Measurements from ENCODE around the gene ATP8A2. TPM values are rescaled to one million over a fixed set of nuclear protein-coding genes. Genes with fewer than 3 reads are reported as not detected.

The ATP8A2 gene
- total RNA-seq, 4 donors from 2014 or later, result 0.20 to 1.1 (median 0.59) TPM

GRCh38 chr13:25421612-25422011, 49.8 kb downstream of the ATP8A2 start:
- TF ChIP-seq POLR2A (IDR thresholded peaks at IDR 0.05) (no peak), EP300 (IDR thresholded peaks at IDR 0.05; ENCODE audit: low read depth) (no peak), POLR2AphosphoS5 (IDR thresholded peaks at IDR 0.05) (no peak), CTCF (IDR thresholded peaks at IDR 0.05) (no peak)
- no peaks in the 10 kb centered on the region for H3K4me1 ChIP-seq
- H3K4me3 ChIP-seq, result no peak overlapping the region
- no peaks in the 10 kb centered on the region for H3K36me3 ChIP-seq
- in situ Hi-C loops (cut with MboI; ENCODE audit: low pct_ligation_motif_present in 1 of 4, low pct_unique_long_range_greater_than_20kb in 1 of 4, low sequenced_read_pairs in 3 of 4) (no loop called here), intact Hi-C loops (cut with DNase I; ENCODE audit: low total_unique reads) (no loop called here)
- no peak overlapping the region for H3K27ac ChIP-seq
- DNase-seq, result no peak
- WGBS, 2 donors (ENCODE audit: low coverage in 1 of 2), result 49 to 59% methylated on average over 6 of the region's 6 CpGs
- H3K27me3 ChIP-seq, result no peaks in the 10 kb centered on the region
- H3K9me3 ChIP-seq, result no peaks in the 10 kb centered on the region

DNA sequence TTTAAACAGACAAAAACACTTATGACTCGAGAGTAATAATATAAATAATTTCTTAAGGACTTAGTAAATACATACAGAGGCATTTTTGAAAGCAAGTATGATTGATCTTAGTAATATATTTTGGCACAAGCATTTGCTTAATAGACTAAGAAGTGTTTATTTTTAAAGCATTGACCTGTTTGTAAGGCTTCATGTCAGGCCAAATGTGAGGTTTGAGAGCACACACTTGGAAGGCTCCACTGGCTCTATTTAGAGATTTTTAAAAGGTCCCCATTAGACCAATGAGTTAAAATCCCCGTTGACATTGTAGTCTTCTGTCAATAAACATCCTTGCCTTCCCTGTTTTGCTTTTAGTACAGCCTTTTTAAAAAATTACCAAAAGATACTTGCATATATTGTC, 50.4 kb downstream of the ATP8A2 start:
- no peaks in the 10 kb centered on the region for H3K4me1 ChIP-seq
- intact Hi-C loops (cut with DNase I; ENCODE audit: low total_unique reads), result no loop called here

DNA sequence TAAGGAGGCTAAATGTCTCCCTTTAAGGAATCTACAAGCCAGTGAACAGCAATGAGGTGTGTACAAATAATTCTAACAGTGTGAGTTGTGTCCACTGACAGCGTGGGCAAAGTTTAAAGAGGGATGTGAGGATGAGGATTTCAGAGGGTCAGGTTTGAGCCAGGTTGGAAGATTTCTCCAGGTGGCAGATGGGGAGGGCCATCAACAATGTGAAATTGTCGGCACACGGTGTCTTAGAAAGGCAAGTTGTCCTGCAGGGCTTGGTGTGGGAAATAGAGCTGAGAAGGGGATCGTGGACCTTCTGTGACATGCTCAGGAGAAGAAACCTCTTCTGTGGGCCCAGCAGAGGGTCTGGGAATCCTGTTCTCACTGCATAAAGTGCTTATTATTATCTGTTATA, 52.1 kb downstream of the ATP8A2 start:
- Histone ChIP-seq H3K27ac (no peak overlapping the region), H3K27me3 (no peaks in the 10 kb centered on the region), H3K36me3 (no peaks in the 10 kb centered on the region), H3K4me1 (no peaks in the 10 kb centered on the region), H3K4me3 (no peak overlapping the region), H3K9me3 (no peaks in the 10 kb centered on the region)
- in situ Hi-C loops (cut with MboI; ENCODE audit: low pct_ligation_motif_present in 1 of 4, low pct_unique_long_range_greater_than_20kb in 1 of 4, low sequenced_read_pairs in 3 of 4) (no loop called here), intact Hi-C loops (cut with DNase I; ENCODE audit: low total_unique reads) (no loop called here)
- no peak for DNase-seq
- WGBS, 2 donors (ENCODE audit: low coverage in 1 of 2), result 88% methylated on average over 4 of the region's 4 CpGs; no CpG with 5 or more reads in 1 of the 2 donors
- TF ChIP-seq EP300 (IDR thresholded peaks at IDR 0.05; ENCODE audit: low read depth), result no peak
- no peak for TF ChIP-seq POLR2A (IDR thresholded peaks at IDR 0.05)
- no peak for TF ChIP-seq CTCF (IDR thresholded peaks at IDR 0.05)

More for the DNA sequence above, 50.4 kb downstream of the ATP8A2 start:
- Histone ChIP-seq H3K27me3 (no peaks in the 10 kb centered on the region), H3K9me3 (no peaks in the 10 kb centered on the region), H3K4me3 (no peak overlapping the region), H3K27ac (no peak overlapping the region), H3K36me3 (no peaks in the 10 kb centered on the region)
- DNase-seq, result no peak
- 31 to 40% methylated on average over 1 to 2 of the region's 2 CpGs for WGBS, 2 donors (ENCODE audit: low coverage in 1 of 2)
- in situ Hi-C loops (cut with MboI; ENCODE audit: low pct_ligation_motif_present in 1 of 4, low pct_unique_long_range_greater_than_20kb in 1 of 4, low sequenced_read_pairs in 3 of 4), result no loop called here
- TF ChIP-seq EP300 (IDR thresholded peaks at IDR 0.05; ENCODE audit: low read depth), result no peak
- no peak for TF ChIP-seq POLR2A (IDR thresholded peaks at IDR 0.05)
- TF ChIP-seq POLR2AphosphoS5 (IDR thresholded peaks at IDR 0.05), result no peak

DNA sequence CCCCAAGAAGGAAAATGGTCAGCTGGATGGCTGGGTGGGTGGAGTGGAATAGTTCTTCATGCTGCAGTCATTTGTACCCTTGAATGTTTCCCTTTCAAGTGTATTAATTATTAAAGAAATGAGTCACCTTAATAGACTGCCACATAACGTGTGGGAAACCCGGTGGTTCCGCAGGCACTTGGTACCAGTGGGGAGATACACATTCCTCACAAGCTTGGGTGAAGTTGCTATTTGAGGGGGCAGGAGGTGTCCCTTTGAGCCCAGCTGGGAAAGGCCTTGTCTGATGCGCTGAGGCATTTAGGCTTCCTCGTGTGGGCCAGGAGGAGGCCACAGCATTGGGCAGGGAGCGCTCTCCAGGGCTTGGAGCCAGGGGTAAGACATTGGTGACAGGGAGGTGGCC, 57.7 kb downstream of the ATP8A2 start:
- DNase-seq, result no peak
- H3K9me3 ChIP-seq, result no peaks in the 10 kb centered on the region
- 64 to 67% methylated on average over 4 to 6 of the region's 6 CpGs for WGBS, 2 donors (ENCODE audit: low coverage in 1 of 2)
- H3K36me3 ChIP-seq, result no peaks in the 10 kb centered on the region
- no peaks in the 10 kb centered on the region for H3K27me3 ChIP-seq
- H3K4me1 ChIP-seq, result no peaks in the 10 kb centered on the region
- H3K4me3 ChIP-seq, result no peak overlapping the region
- no peak overlapping the region for H3K27ac ChIP-seq
- TF ChIP-seq POLR2A (IDR thresholded peaks at IDR 0.05) (no peak), CTCF (IDR thresholded peaks at IDR 0.05) (no peak)
- intact Hi-C loops (cut with DNase I; ENCODE audit: low total_unique reads), result no loop called here
- in situ Hi-C loops (cut with MboI; ENCODE audit: low pct_ligation_motif_present in 1 of 4, low pct_unique_long_range_greater_than_20kb in 1 of 4, low sequenced_read_pairs in 3 of 4), result no loop called here

GRCh38 chr13:25432691-25433090, 60.9 kb downstream of the ATP8A2 start:
- 36% methylated on average over 2 of the region's 2 CpGs; no CpG with 5 or more reads in 1 of the 2 donors for WGBS, 2 donors (ENCODE audit: low coverage in 1 of 2)
- Histone ChIP-seq H3K27ac (peak overlapping the region in 1 of 4 donors; percentile 30), H3K4me3 (no peak overlapping the region), H3K9me3 (no peaks in the 10 kb centered on the region), H3K27me3 (no peaks in the 10 kb centered on the region), H3K36me3 (no peaks in the 10 kb centered on the region), H3K4me1 (no peaks in the 10 kb centered on the region)
- intact Hi-C loops (cut with DNase I; ENCODE audit: low total_unique reads), result no loop called here
- no peak for TF ChIP-seq POLR2A (IDR thresholded peaks at IDR 0.05)
- no peak for DNase-seq
- in situ Hi-C loops (cut with MboI; ENCODE audit: low pct_ligation_motif_present in 1 of 4, low pct_unique_long_range_greater_than_20kb in 1 of 4, low sequenced_read_pairs in 3 of 4), result no loop called here

Measured in transverse colon (tissue), 4 donors.